Neural cell (in vitro differentiated cells): ENCODE measurements around the gene OAS1.

Source experiments
- CTCF ChIP-seq: fragments of 450-650 bp; IDR thresholded peaks from 2 replicates; pipeline ENCODE4 v1.5.1; 2014; ENCODE audit warnings: antibody characterized with exemption, mild to moderate bottlenecking, moderate library complexity; ENCODE audit not compliant: poor library complexity, severe bottlenecking
- EP300 ChIP-seq: fragments of 450-650 bp; conservative IDR thresholded peaks from 2 replicates; pipeline ENCODE4 v1.6.1; 2014; ENCODE audit warnings: antibody characterized with exemption, mild to moderate bottlenecking, moderate library complexity; ENCODE audit not compliant: poor library complexity, severe bottlenecking
- EZH2 ChIP-seq: fragments of 200-600, 300-800 bp; shearing (Covaris generic), sonication (generic); IDR thresholded peaks from 2 replicates; pipeline ENCODE4 v1.6.1; 2014; ENCODE audit warnings: antibody characterized with exemption, low read length, borderline replicate concordance, mild to moderate bottlenecking; ENCODE audit not compliant: insufficient read depth, poor library complexity, severe bottlenecking
- POLR2AphosphoS5 ChIP-seq: IDR thresholded peaks from 2 replicates; pipeline ENCODE4 v1.6.1; 2012
- RAD21 ChIP-seq: fragments of 450-650 bp; conservative IDR thresholded peaks from 2 replicates; pipeline ENCODE4 v1.6.1; 2014; ENCODE audit warnings: antibody characterized with exemption, mild to moderate bottlenecking, moderate library complexity
- REST ChIP-seq: IDR thresholded peaks from 2 replicates; pipeline ENCODE4 v1.6.1; 2012; ENCODE audit warnings: borderline replicate concordance
- SMC3 ChIP-seq: fragments of 450-650 bp; conservative IDR thresholded peaks from 2 replicates; pipeline ENCODE4 v1.6.1; 2014; ENCODE audit warnings: antibody characterized with exemption, mild to moderate bottlenecking, moderate library complexity; ENCODE audit not compliant: poor library complexity

GRCh38 chr12:112945515-112945914 lies 38.8 kb downstream of the OAS1 start:
- TF ChIP-seq EP300, result no peak
- TF ChIP-seq CTCF, result no peak
- no peak for TF ChIP-seq EZH2
- TF ChIP-seq RAD21, result no peak
- no peak for TF ChIP-seq REST
- TF ChIP-seq POLR2AphosphoS5, result no peak
- no peak for TF ChIP-seq SMC3
